Measurements from ENCODE around the gene SLC35F3. TPM values are rescaled to one million over a fixed set of nuclear protein-coding genes. Genes with fewer than 3 reads are reported as not detected.
A peak's percentile ranks its signal among the peaks of the same experiment; 100 is the strongest.
"Not testable (repeated sequence)": the region's sequence is repeated elsewhere in the genome, so short reads cannot be mapped to it uniquely, and the experiment has no call there.

The SLC35F3 gene
- 6.9 and 10.1 TPM in 2 replicates for total RNA-seq (2014; rRNA removed; shearing (Covaris generic); ENCODE audit: low replicate concordance)

DNA sequence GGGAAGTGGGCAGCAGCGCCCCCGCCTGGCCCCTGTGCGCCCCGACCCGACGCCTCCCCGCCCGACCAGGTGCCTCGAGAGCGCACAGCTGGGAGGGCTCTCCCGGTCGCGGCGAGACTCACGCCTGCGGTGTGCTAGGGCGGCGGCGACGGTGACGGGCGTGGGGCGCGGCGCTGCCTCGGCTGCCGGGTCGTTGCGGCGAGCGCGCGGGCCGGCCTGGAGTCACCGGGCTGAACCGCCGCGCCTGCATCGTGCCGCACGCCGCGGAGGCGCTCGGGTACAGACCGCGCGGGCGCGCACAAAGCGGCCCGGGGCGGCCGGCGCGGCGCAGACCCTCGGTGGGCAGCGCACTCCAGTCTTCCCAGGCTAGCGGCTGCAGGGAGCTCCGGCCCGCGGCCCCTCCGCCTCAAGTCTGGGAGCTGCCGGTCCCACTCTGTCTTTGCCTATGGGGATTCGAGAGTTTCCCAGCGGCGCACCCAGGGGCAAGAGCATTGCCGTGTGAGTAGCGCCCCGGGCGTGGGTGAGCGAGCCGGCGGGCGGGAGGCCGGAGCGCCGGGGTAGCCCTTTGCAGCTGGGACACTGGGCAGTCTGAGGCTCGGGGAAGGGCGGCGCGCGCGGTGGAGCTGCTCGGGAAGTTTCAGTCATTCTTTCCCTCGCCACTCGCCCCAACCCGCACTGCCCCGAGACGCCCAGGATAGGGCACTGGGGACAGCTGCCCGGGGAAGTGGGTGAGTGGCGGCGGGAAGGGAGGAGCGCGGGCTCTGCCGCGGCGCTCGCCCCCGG, at the start of gene SLC35F3:
SLC35F3 (plus strand) TSS at position 44 of the 783 bp plus-strand sequence.
- DNase-seq (ENCODE audit: low read depth) = peak; percentile 85

DNA sequence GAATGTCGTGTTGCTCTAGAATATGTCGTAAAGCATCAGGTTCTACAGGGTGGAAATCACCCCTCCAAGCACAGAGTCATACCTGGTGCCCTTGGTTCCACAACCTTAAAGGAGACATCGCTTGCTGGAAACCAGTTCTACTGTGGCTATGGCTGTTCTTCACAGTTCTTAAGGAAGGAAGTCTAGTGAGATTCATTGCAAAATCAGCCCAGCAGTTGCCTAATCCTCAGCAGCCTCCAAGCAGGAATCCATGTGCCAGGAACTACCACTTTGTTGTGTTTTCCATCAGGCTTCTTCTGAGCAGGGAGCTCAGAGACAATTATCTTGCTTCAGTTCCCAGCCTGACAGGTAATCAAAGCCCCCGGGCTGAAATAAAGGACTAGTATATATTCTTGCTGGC, 45.0 kb upstream of the SLC35F3 start:
- in situ Hi-C loops (cut with HindIII; ENCODE audit: low pct_unique_long_range_greater_than_20kb, low sequenced_read_pairs) = no loop called here
- DNase-seq (ENCODE audit: low read depth) = no peak

More for the DNA sequence above, at the start of gene SLC35F3:
- in situ Hi-C loops (cut with HindIII; ENCODE audit: low pct_unique_long_range_greater_than_20kb, low sequenced_read_pairs) = no loop called here

DNA sequence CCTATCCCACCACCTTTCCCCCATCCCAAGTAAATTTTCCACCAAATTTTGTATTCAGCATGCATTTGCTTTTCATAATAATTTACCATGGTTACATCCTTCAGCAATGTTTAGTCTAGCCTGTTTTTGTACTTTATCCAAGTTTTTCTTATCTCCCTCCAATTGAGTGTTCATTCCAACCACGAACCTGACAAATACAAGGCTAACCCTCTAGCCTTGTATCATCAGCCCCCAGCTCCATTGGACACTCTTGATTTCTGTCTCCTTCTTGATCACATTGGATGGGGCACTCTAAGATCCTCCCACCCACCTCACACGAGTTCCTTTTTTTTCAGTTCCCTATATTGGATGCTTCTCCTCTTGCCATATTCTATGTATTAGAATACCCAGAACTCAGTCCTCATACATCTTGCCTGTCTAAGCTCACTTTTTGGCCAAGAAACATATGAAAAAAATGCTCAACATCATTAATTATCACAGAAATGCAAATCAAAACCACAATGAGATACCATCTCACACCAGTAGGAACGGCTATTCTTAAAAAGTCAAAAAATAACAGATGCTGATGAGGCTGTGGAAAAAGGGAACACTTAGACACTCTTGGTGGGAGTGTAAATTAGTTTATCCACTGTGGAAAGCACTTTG, 40.5 kb upstream of the SLC35F3 start:
- in situ Hi-C loops (cut with HindIII; ENCODE audit: low pct_unique_long_range_greater_than_20kb, low sequenced_read_pairs) = no loop called here
- no peak for DNase-seq (ENCODE audit: low read depth)

DNA sequence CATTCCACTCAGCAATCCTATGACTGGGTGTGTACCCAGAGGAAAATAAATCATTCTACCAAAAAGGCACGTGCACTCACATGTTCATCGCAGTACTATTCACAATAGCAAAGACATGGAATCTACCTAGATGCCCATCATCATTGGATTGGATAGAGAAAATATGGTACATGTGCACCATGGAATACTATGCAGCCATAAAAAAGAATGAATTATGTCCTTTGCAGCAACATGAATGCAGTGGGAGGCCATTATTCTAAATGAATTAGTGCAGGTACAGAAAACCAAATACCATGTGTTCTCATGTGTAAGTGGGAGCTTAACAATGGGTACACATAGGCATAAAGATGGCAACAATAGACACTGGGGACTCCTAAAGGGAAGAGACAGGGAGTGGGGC, 39.9 kb upstream of the SLC35F3 start:
- in situ Hi-C loops (cut with HindIII; ENCODE audit: low pct_unique_long_range_greater_than_20kb, low sequenced_read_pairs) = no loop called here
- no peak for DNase-seq (ENCODE audit: low read depth)

DNA sequence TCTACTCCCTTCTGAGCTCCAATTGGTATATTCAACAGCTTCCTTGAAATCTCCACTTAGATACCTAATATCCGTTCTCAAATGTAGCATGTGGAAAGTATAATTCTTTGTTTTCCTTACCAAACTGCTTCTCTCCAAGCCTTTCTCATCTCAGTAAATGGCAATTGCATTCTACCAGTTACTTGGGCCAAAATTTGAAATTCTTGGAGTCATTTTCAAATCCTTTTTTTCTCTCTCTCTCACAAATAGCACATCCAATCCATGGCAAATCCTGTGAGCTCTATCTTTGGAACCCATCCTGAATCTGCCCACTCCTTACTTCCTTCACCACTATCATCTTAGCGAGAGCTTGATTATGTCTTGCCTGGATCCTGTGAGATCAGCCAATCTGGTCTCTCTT, 39.3 kb upstream of the SLC35F3 start:
- in situ Hi-C loops (cut with HindIII; ENCODE audit: low pct_unique_long_range_greater_than_20kb, low sequenced_read_pairs) = no loop called here
- DNase-seq (ENCODE audit: low read depth) = no peak

DNA sequence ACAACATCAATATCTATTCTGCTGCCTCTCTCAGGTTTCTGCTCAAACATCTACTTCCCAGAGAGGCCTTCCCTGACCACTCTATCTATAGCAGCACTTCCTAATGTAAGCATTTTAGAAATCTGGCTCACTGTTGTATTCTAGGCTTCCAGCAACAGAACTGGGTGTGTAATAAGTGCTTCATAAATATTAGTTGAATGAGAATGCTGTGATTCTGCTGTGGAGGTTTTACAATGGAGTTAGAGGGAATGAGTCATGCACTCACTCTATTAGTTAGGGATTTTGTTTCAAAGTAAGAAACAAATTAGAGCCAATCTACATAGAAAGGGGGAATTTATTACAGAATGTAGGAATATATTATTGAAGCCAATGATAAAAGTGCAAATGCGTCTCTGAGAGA, 38.6 kb upstream of the SLC35F3 start:
- in situ Hi-C loops (cut with HindIII; ENCODE audit: low pct_unique_long_range_greater_than_20kb, low sequenced_read_pairs) = no loop called here
- no peak for DNase-seq (ENCODE audit: low read depth)

DNA sequence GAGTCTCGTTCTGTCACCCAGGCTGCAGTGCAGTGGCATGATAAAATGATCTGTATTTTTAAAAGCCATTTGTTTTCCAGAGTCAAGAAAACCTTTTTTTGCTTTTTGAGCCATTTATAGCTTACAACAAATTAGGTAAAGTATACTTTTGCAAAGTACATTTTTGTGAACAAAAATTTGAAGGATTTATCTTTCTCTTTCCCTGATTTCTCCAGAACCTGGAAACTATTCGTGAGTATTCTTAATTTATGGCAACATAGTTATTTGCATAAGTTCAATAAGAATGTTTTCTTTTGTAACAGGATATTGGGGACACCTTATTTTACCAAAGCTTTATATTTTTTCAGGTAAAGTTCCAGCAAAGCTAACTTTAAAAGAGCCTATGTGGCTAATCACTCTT, 37.4 kb upstream of the SLC35F3 start:
- in situ Hi-C loops (cut with HindIII; ENCODE audit: low pct_unique_long_range_greater_than_20kb, low sequenced_read_pairs) = no loop called here

DNA sequence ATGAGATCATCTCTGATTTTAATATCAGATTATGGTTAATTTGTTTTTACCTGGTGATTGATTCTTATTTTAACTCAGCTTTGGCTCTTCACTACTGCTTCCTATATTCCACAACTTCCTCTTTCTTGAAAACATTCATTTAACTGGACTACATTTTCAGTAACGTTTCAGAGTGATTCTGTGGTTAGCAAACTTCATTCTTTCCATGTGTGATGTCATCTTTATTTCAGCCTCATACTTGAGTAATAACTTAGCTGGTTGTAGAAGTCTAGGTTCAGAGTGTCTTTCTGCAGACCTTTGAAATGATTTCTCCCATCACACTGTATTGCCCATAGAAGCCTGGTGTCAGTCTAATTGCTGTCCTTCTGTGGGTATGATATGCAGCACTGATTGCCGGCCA, 36.0 kb upstream of the SLC35F3 start:
- no peak for DNase-seq (ENCODE audit: low read depth)
- in situ Hi-C loops (cut with HindIII; ENCODE audit: low pct_unique_long_range_greater_than_20kb, low sequenced_read_pairs) = no loop called here

More for the DNA sequence above, 37.4 kb upstream of the SLC35F3 start:
- peak; percentile 10 for DNase-seq (ENCODE audit: low read depth)

DNA sequence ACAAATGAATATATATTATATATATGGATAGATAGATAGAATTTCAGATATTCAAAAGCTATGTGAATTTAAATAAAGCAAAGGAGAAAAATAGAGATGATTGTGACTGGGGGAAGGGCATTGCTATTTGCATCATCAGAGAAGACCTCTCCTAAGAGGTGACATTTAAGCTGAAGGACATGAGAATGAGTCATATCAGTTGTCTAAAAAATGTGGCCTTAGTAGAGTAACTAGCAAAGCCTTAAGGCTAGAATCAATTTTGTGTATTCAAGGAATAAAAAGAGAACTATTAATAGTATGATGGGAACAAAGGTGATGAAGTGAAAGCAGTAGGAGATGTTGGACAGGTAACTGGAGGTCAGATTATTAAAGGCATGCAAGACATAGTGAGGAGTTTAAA, 34.8 kb upstream of the SLC35F3 start:
- no peak for DNase-seq (ENCODE audit: low read depth)
- in situ Hi-C loops (cut with HindIII; ENCODE audit: low pct_unique_long_range_greater_than_20kb, low sequenced_read_pairs) = no loop called here

DNA sequence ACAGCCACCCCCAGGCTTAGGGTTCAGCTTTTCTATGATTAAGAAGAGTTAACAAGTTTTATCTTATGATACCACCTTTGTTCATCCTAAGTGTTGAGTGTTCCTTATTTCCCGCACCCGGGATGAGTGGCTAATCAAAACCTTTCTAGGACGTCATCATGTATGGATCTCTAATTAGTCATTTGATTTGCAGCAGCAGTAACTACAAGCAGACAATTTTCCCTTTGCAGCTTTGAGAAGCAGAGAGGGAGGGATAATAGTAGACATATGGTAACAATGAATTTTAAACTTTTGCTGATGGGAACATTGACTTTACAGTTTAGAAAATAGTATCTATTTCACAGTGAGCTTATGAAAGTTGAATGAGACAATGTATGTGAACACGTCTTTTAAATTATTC, 30.8 kb upstream of the SLC35F3 start:
- in situ Hi-C loops (cut with HindIII; ENCODE audit: low pct_unique_long_range_greater_than_20kb, low sequenced_read_pairs) = no loop called here

DNA sequence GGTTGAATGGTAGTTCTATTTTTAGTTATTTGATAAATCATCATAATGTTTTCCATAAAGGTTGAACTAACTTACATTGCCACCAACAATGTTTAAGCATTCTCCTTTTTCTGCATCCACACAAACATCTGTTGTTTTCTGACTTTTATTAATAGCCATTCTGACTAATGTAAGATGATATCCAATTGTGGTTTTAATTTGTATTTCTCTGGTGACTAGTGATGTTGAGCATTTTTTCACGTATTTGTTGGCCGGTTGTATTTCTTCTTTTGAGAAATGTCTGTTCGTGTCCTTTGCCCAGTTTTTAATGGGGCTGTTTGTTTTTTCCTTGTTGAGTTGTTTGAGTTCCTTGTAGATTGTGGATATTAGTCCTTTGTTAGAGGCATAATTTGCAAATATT, 24.6 kb upstream of the SLC35F3 start:
- DNase-seq (ENCODE audit: low read depth) = no peak

More for the DNA sequence above, 30.8 kb upstream of the SLC35F3 start:
- DNase-seq (ENCODE audit: low read depth) = no peak

DNA sequence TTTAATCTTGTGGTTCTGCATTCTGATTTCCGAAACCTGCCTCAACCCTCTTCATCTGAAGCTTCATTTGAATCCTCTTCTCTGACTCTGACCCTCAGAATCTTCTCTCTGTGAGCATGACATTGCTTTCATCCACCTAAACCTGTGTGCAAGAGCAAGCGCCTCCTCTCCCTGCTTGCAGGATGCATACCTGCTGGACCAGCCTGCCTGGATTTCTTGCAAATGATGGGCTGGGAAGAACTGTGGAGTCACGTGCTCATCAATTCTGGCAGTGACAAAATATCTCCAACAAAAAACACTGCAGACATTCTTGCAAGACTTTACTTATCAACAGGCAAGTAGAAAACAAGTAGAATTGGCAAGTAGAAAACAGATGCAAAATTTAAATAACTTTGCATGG, 20.8 kb upstream of the SLC35F3 start:
- in situ Hi-C loops (cut with HindIII; ENCODE audit: low pct_unique_long_range_greater_than_20kb, low sequenced_read_pairs) = no loop called here

More for the DNA sequence above, 24.6 kb upstream of the SLC35F3 start:
- in situ Hi-C loops (cut with HindIII; ENCODE audit: low pct_unique_long_range_greater_than_20kb, low sequenced_read_pairs) = no loop called here

DNA sequence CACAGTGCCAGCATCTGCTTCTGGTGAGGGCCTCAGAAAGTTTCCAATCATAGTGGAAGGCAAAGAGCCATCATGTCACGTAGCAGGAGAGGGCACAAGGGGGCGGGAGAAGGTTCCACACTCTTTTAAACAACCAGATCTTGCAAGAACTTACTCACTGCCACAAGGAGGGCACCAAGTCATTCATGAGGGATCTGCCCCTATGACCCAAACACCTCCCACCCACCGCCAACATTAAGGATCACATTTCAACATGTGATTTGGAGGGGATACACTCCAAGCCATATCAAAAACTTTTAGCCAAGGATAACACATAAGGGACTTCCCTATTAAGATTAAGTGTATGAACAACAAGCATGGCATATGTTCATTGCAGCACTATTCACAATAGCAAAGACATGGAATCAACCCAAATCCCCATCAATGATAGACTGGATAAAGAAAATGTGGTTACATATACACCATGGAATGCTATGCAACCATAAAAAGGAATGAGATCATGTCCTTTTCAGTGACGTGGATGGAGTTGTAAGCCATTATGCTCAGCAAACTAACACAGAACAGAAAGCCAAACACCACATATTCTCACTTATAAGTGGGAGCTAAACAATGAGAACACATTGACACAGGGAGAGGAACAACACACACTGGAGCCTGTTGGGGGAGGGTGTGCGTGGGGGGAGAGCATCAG, 19.9 kb upstream of the SLC35F3 start:
- no peak for DNase-seq (ENCODE audit: low read depth)
- in situ Hi-C loops (cut with HindIII; ENCODE audit: low pct_unique_long_range_greater_than_20kb, low sequenced_read_pairs) = no loop called here

More for the DNA sequence above, 20.8 kb upstream of the SLC35F3 start:
- no peak for DNase-seq (ENCODE audit: low read depth)

DNA sequence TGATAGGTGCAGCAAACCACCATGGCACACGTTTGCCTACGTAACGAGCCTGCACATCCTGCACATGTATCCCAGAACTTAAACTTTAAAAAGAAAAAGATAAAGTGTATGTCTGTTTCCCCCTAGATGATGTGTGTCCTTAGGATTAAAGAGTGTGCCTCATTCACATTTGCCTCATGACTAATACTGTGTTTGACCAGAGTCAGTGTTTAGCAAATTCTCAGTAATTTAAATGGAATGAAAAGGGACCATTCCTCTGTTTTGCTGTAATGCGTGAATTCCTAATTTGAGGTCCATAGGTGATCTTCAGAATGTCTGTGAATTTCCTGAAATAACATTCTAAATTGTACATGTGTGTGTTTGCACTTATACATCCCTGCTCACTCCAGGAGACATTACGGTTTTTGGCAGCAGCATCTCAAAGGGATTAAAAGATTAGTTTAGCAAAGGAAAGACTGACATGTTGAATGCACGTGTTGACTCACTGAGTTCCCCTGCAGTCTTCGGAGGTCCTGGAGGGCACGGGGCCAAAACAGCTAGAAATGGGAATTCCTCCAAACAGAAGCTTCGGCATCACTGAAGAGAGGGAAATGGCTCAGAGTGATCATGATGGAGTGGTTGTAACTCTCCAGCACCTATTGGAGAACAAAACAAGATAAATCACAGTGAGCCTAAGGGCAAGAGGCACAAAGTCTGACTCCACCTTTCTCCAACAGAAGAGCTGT, 19.1 kb upstream of the SLC35F3 start:
- in situ Hi-C loops (cut with HindIII; ENCODE audit: low pct_unique_long_range_greater_than_20kb, low sequenced_read_pairs) = no loop called here

DNA sequence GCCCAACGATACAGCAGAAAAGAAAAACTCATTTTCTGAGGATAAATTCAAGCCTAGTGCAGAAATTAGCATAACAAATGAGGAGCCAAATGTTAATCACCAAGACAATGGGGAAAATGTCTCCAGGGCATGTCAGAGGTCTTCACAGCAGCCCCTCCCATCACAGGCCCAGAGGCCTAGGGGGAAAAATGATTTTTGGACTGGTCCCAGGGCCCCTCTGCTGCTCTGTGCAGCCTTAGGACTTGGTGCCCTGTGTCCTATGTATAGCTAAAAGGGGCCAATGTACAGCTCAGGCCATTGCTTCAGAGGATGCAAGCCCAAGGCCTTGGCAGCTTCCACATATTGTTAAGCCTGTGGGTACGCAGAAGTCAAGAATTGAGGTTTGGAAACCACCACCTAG, 13.3 kb upstream of the SLC35F3 start:
- DNase-seq (ENCODE audit: low read depth); in situ Hi-C loops (cut with HindIII; ENCODE audit: low pct_unique_long_range_greater_than_20kb, low sequenced_read_pairs): not testable (repeated sequence)

More for the DNA sequence above, 19.1 kb upstream of the SLC35F3 start:
- DNase-seq (ENCODE audit: low read depth) = no peak

DNA sequence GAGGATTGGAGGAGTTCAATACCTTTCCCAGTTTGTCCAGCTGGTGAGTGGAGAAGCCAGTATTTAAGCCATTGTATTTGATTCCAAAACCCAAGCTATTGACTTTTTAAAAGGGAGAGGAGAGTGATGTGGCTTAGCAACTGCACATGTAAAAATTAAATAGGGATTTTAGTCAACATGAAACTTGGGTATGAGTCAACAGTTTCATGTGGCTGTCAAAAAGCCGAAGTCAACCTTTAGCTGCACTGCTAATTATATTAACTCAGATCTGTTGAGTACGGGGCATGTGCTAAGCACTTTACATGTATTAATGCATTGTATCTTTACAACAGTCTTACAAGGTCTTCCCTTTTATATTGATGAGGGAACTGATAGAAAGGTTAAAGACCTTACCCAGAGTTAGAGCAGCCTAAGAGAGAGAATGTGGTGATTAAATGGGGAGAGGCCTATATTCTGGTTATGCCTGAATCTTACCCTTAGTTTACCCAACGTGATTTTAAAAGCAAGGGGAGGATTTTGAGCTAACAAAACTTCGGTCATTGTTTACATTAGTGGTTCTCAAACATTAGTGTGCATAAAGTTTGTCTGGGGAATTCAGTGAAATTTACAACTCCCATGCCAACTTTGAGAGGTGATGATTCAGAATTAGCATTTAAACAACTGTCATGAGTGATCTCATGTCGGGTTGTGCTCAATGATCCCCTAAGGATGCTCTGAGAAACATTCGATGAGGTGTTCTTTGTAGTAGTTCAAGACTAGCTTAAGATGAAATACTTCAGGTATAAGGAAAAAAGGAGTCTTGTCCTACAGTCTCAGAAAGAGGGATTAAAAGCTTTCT, 6.9 kb upstream of the SLC35F3 start:
- in situ Hi-C loops (cut with HindIII; ENCODE audit: low pct_unique_long_range_greater_than_20kb, low sequenced_read_pairs) = no loop called here
- no peak for DNase-seq (ENCODE audit: low read depth)

DNA sequence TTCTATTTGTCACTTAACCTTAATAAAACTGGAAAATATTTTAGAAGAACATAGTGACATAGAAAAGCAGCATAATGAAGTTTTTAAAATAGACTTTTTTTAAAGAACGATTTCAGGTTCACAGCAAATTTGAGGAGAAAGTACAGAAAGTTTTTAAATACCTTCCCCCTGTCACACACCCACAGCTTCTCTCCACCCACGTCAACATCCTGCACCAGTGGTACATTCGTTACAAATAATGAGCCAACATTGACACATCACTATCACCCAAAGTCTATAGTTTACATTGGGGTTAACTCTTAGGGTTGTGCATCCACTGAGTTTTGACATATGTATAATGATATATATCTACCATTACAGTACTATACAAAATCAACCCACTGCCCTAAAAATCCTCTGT, 3.0 kb upstream of the SLC35F3 start:
- no peak for DNase-seq (ENCODE audit: low read depth)
- in situ Hi-C loops (cut with HindIII; ENCODE audit: low pct_unique_long_range_greater_than_20kb, low sequenced_read_pairs) = no loop called here
